Vagina (tissue), 2 donors: Measurements from ENCODE around the gene RYR2. TPM values are rescaled to one million over a fixed set of nuclear protein-coding genes. Genes with fewer than 3 reads are reported as not detected.

Experiments used
- DNase-seq, 2 donors: peaks; one replicate each; pipeline ENCODE4 v3.0.0-alpha.2; 2017; ENCODE audit errors: extremely low spot score in 2 of 2
- H3K27ac ChIP-seq: fragments of 200-600 bp; sonication (generic); one replicate; pipeline ENCODE4 v1.5.1; 2019
- H3K27me3 ChIP-seq: fragments of 200-600 bp; sonication (generic); one replicate; pipeline ENCODE4 v1.5.1; 2019
- H3K36me3 ChIP-seq, 2 donors: fragments of 200-600 bp; sonication (generic); one replicate each; pipeline ENCODE4 v1.5.1; 2017 to 2019
- H3K4me1 ChIP-seq: fragments of 200-600 bp; sonication (generic); one replicate; pipeline ENCODE4 v1.5.1; 2019
- H3K4me3 ChIP-seq, 2 donors: fragments of 200-600 bp; sonication (generic); 1 replicate in 1 of 2; 2 replicates in 1 of 2; pipeline ENCODE4 v1.5.1; 2016 to 2019
- H3K9me3 ChIP-seq: fragments of 200-600 bp; sonication (generic); one replicate; pipeline ENCODE4 v1.5.1; 2019
- CTCF ChIP-seq, 3 experiments: fragments of 450-650 bp in 2 of 3; fragments of 200-600 bp in 1 of 3; sonication (generic) in 1 of 3; IDR thresholded peaks; one replicate each; pipeline ENCODE4 v1.5.1; 2017 to 2019; ENCODE audit warnings: antibody characterized with exemption in 3 of 3, mild to moderate bottlenecking in 2 of 3, moderate library complexity in 2 of 3
- POLR2A ChIP-seq, 2 donors: fragments of 450-650 bp; IDR thresholded peaks; one replicate each; pipeline ENCODE4 v1.6.1; 2017; ENCODE audit warnings: antibody characterized with exemption in 2 of 2, mild to moderate bottlenecking in 2 of 2, moderate library complexity in 2 of 2
- POLR2AphosphoS5 ChIP-seq, 2 donors: sonication (generic); formaldehyde crosslinking; IDR thresholded peaks; one replicate each; pipeline ENCODE4 v1.9.0; 2017; ENCODE audit warnings: antibody characterized with exemption in 2 of 2, mild to moderate bottlenecking in 2 of 2, low read depth in 1 of 2; ENCODE audit not compliant: insufficient read depth in 1 of 2
- intact Hi-C: fragments of 100-400 bp; cut with DNase I; formaldehyde crosslinking; loops from one replicate; pipeline ENCODE4 v1.15.1; 2023
- total RNA-seq: library from RNA; depleted of rRNA; stranded (reverse); fragments of >200 nt; gene quantifications from one replicate; pipeline ENCODE4 v1.2.3, GENCODE V29; 2016

The RYR2 gene
- total RNA-seq, 1 donor from 2014 or later, result 1.5 TPM

GRCh38 chr1:237324226-237324625 lies 282.2 kb downstream of the RYR2 start:
- no peak for TF ChIP-seq POLR2A (IDR thresholded peaks at IDR 0.05)
- TF ChIP-seq CTCF (IDR thresholded peaks at IDR 0.05), result no peak
- TF ChIP-seq POLR2AphosphoS5 (IDR thresholded peaks at IDR 0.05; ENCODE audit: insufficient read depth in 1 of 2, low read depth in 1 of 2), result no peak
- H3K9me3 ChIP-seq, result no peaks in the 10 kb centered on the region
- H3K36me3 ChIP-seq, result no peaks in the 10 kb centered on the region
- no peaks in the 10 kb centered on the region for H3K27me3 ChIP-seq
- intact Hi-C loops, result no loop called here
- DNase-seq, result no peak
- H3K4me1 ChIP-seq, result no peaks in the 10 kb centered on the region
- no peak overlapping the region for H3K4me3 ChIP-seq
- no peak overlapping the region for H3K27ac ChIP-seq

GRCh38 chr1:237327061-237327460 lies 285.1 kb downstream of the RYR2 start:
- Histone ChIP-seq H3K4me3 (no peak overlapping the region), H3K36me3 (no peaks in the 10 kb centered on the region), H3K4me1 (no peaks in the 10 kb centered on the region), H3K27me3 (no peaks in the 10 kb centered on the region), H3K9me3 (no peaks in the 10 kb centered on the region), H3K27ac (no peak overlapping the region)
- intact Hi-C loops, result no loop called here
- DNase-seq, result no peak
- no peak for TF ChIP-seq CTCF (IDR thresholded peaks at IDR 0.05)
- no peak for TF ChIP-seq POLR2AphosphoS5 (IDR thresholded peaks at IDR 0.05; ENCODE audit: insufficient read depth in 1 of 2, low read depth in 1 of 2)
- no peak for TF ChIP-seq POLR2A (IDR thresholded peaks at IDR 0.05)

GRCh38 chr1:237340892-237341291 lies 298.9 kb downstream of the RYR2 start:
- intact Hi-C loops, result no loop called here
- DNase-seq, result no peak
- no peaks in the 10 kb centered on the region for H3K36me3 ChIP-seq
- no peak overlapping the region for H3K27ac ChIP-seq
- H3K9me3 ChIP-seq, result no peaks in the 10 kb centered on the region
- no peak overlapping the region for H3K4me3 ChIP-seq
- no peaks in the 10 kb centered on the region for H3K4me1 ChIP-seq
- TF ChIP-seq POLR2AphosphoS5 (IDR thresholded peaks at IDR 0.05; ENCODE audit: insufficient read depth in 1 of 2, low read depth in 1 of 2), result no peak
- TF ChIP-seq CTCF (IDR thresholded peaks at IDR 0.05), result no peak
- no peak for TF ChIP-seq POLR2A (IDR thresholded peaks at IDR 0.05)
- no peaks in the 10 kb centered on the region for H3K27me3 ChIP-seq

GRCh38 chr1:237341391-237341790 lies 299.4 kb downstream of the RYR2 start:
- Histone ChIP-seq H3K4me3 (no peak overlapping the region), H3K27me3 (no peaks in the 10 kb centered on the region), H3K9me3 (no peaks in the 10 kb centered on the region), H3K4me1 (no peaks in the 10 kb centered on the region), H3K36me3 (no peaks in the 10 kb centered on the region), H3K27ac (no peak overlapping the region)
- intact Hi-C loops, result no loop called here
- TF ChIP-seq POLR2A (IDR thresholded peaks at IDR 0.05) (no peak), CTCF (IDR thresholded peaks at IDR 0.05) (no peak), POLR2AphosphoS5 (IDR thresholded peaks at IDR 0.05; ENCODE audit: insufficient read depth in 1 of 2, low read depth in 1 of 2) (no peak)
- DNase-seq, result no peak

- H3K27me3 ChIP-seq, result no peaks in the 10 kb centered on the region
- no peak overlapping the region for H3K4me3 ChIP-seq
- H3K36me3 ChIP-seq, result no peaks in the 10 kb centered on the region
- DNase-seq, result no peak
- no peaks in the 10 kb centered on the region for H3K9me3 ChIP-seq
- TF ChIP-seq POLR2AphosphoS5 (IDR thresholded peaks at IDR 0.05; ENCODE audit: insufficient read depth in 1 of 2, low read depth in 1 of 2) (no peak), CTCF (IDR thresholded peaks at IDR 0.05) (no peak), POLR2A (IDR thresholded peaks at IDR 0.05) (no peak)
- no peaks in the 10 kb centered on the region for H3K4me1 ChIP-seq
- H3K27ac ChIP-seq, result no peak overlapping the region
- intact Hi-C loops, result no loop called here
Measured at GRCh38 chr1:237342730-237343129, 300.7 kb downstream of the RYR2 start.
